LNCAP (cell line): Measurements from ENCODE around the gene UGT2A1.

Experiments
- CTCF ChIP-seq: fragments of 450-650 bp; IDR thresholded peaks from 2 replicates; pipeline ENCODE4 v1.5.1; 2017; ENCODE audit warnings: mild to moderate bottlenecking

Gene UGT2A1

GRCh38 chr4:69610484-69610883 is 42.6 kb downstream of the UGT2A1 start:
- TF ChIP-seq CTCF, result no peak

GRCh38 chr4:69601065-69601464 is 52.0 kb downstream of the UGT2A1 start:
- TF ChIP-seq CTCF, result no peak

- TF ChIP-seq CTCF, result no peak
Observed at GRCh38 chr4:69600013-69600412, 53.0 kb downstream of the UGT2A1 start.

GRCh38 chr4:69594382-69594781 is 58.7 kb downstream of the UGT2A1 start:
- TF ChIP-seq CTCF, result no peak

GRCh38 chr4:69591364-69591763 is 61.7 kb downstream of the UGT2A1 start:
- TF ChIP-seq CTCF, result no peak

GRCh38 chr4:69589884-69590283 is 63.2 kb downstream of the UGT2A1 start:
- no peak for TF ChIP-seq CTCF

- no peak for TF ChIP-seq CTCF
Observed at GRCh38 chr4:69584135-69584534, 68.9 kb downstream of the UGT2A1 start.

GRCh38 chr4:69583543-69583942 is 69.5 kb downstream of the UGT2A1 start:
- no peak for TF ChIP-seq CTCF
